ENCODE results near the gene SIRPB2. TPM values are rescaled to one million over a fixed set of nuclear protein-coding genes. Genes with fewer than 3 reads are reported as not detected.

SIRPB2 gene
- total and polyA plus RNA-seq, 2 of the 4 experiments (the other 2 are of a cell fraction), result not detected

GRCh38 chr20:1435337-1435699 lies 55.9 kb downstream of the SIRPB2 start:
- ATAC-seq (ENCODE audit: low read depth), result no peak
- POLR2A ChIA-PET (ENCODE audit: unreplicated experiment), result interaction anchor here (0.6 kb wide), 1 partner anchor 42 kb away, joined by 6 read pairs; no protein-coding TSS in a partner anchor
- CTCF ChIA-PET, result interaction anchor here (0.6 to 1.5 kb wide), 2 partner anchors 122 to 193 kb away, joined by 3 to 5 read pairs; no protein-coding TSS in a partner anchor
- in situ Hi-C loops (cut with MboI; ENCODE audit: low sequenced_read_pairs), result no loop called here
- H2AK9ac ChIP-seq (replicated peaks; ENCODE audit: low read depth, low read length, poor library complexity), result no peak overlapping the region
- no peak overlapping the region for H3K4ac ChIP-seq (ENCODE audit: low read depth, low read length)
- no peak overlapping the region for H4K91ac ChIP-seq (ENCODE audit: insufficient read depth, low read depth, low read length)
- H3K4me3 ChIP-seq (ENCODE audit: insufficient read depth, low read depth, low read length), result no peak overlapping the region
- no peak overlapping the region for H3K27ac ChIP-seq (ENCODE audit: insufficient read depth, low read length)
- no peaks in the 10 kb centered on the region for H4K20me1 ChIP-seq (ENCODE audit: insufficient read depth, low read length)
- no peak overlapping the region for H3K18ac ChIP-seq (ENCODE audit: low read depth, low read length)
- H3K9me3 ChIP-seq (ENCODE audit: control insufficient read depth, insufficient read depth, low read length), result no peaks in the 10 kb centered on the region
- no peak overlapping the region for H4K8ac ChIP-seq (ENCODE audit: low read depth in 2 of 2, low read length in 2 of 2)
- no peak overlapping the region for H3K9ac ChIP-seq (ENCODE audit: low read depth, low read length)
- no peak overlapping the region for H2AFZ ChIP-seq (replicated peaks; ENCODE audit: low read length, poor library complexity)
- peaks cover 2% of the 10 kb centered on the region; the same call in 1 of the 2 replicates for H3K36me3 ChIP-seq (ENCODE audit: control insufficient read depth, insufficient read depth, low read length)
- no peak overlapping the region for H3K14ac ChIP-seq (replicated peaks; ENCODE audit: low read depth, low read length)
- no peak for DNase-seq
- TF ChIP-seq SMC3 (IDR thresholded peaks at IDR 0.05; ENCODE audit: low read depth, low read length) (no peak), MAZ (IDR thresholded peaks at IDR 0.05; ENCODE audit: borderline replicate concordance, low read depth, low read length) (no peak), USF2 (IDR thresholded peaks at IDR 0.05; ENCODE audit: low read depth, low read length) (no peak), RFX5 (IDR thresholded peaks at IDR 0.05; ENCODE audit: low read depth, low read length) (no peak), ELK1 (IDR thresholded peaks at IDR 0.05; ENCODE audit: borderline replicate concordance, low read depth, low read length) (no peak), BHLHE40 (IDR thresholded peaks at IDR 0.05; ENCODE audit: low read depth, low read length) (no peak), POLR2A (IDR thresholded peaks at IDR 0.05; ENCODE audit: low read depth, low read length) (no peak), RCOR1 (IDR thresholded peaks at IDR 0.05; ENCODE audit: insufficient replicate concordance, low read length) (no peak)
- no peak overlapping the region for H4K5ac ChIP-seq (ENCODE audit: low read depth, low read length)
- no TSS peak for BruUV-seq (replicated peaks)
- H2BK5ac ChIP-seq (ENCODE audit: low read depth, low read length, poor library complexity, severe bottlenecking), result no peak overlapping the region
- no peak overlapping the region for H3K23ac ChIP-seq (ENCODE audit: low read depth, low read length)
- no peaks in the 10 kb centered on the region for H3K4me1 ChIP-seq (ENCODE audit: control insufficient read depth, insufficient read depth, low read length)
- H3K4me2 ChIP-seq (ENCODE audit: low read depth, low read length), result no peak overlapping the region
- H3K27me3 ChIP-seq (ENCODE audit: control insufficient read depth, insufficient read depth, low read length), result no peaks in the 10 kb centered on the region
- H2BK120ac ChIP-seq (ENCODE audit: low read depth, low read length), result no peak overlapping the region
- intact Hi-C loops (cut with micrococcal nuclease), result loop anchor here (5.0 kb wide), 2 partner anchors 63 to 228 kb away; no protein-coding TSS in a partner anchor
- no peak overlapping the region for H2BK20ac ChIP-seq (ENCODE audit: low read depth, low read length)
- dilution Hi-C loops (cut with HindIII; ENCODE audit: low sequenced_read_pairs, unreplicated experiment), result no loop called here
- no peak overlapping the region for H3K56ac ChIP-seq (ENCODE audit: extremely low read depth, insufficient read depth, low read length)
- no peak overlapping the region for H2BK15ac ChIP-seq (ENCODE audit: low read depth, low read length)
- H3K79me1 ChIP-seq (ENCODE audit: low read depth in 1 of 2, low read length in 2 of 2), result no peaks in the 10 kb centered on the region
- H2AK5ac ChIP-seq (ENCODE audit: low read depth, low read length), result no peak overlapping the region; the same call in 1 of the 2 replicates
- peaks cover 6% of the 10 kb centered on the region; the same call in 1 of the 2 replicates for H3K9me1 ChIP-seq (ENCODE audit: insufficient read depth, low read length)
